Heart left ventricle (tissue), 13 donors: ENCODE results near the gene LRP11.

Source experiments
- CTCF ChIP-seq, 12 donors: fragments of 200-600 bp; sonication (generic) in 4 of 12; IDR thresholded peaks; one replicate each; pipeline versions ENCODE4 v1.5.0 to v1.8.0; 2018 to 2022; ENCODE audit warnings: antibody characterized with exemption in 12 of 12, mild to moderate bottlenecking in 5 of 12
- POLR2A ChIP-seq, 2 donors: fragments of 450-650 bp; IDR thresholded peaks; one replicate each; pipeline ENCODE4 v1.6.1; 2017; ENCODE audit warnings: antibody characterized with exemption in 2 of 2, mild to moderate bottlenecking in 2 of 2, moderate library complexity in 2 of 2
- donor health status: ischemic (EF 13 %, LVEDD 7.1; RV severe dilation, severe dysfunction).
- donor health status: DM: no; HTN: yes; CAD: no.
- donor health status: DM: no; HTN: no; CAD: no.
- donor health status: ischemic (EF 25% LVEDD 6.9; RV normal size, moderate dysfunction).
- donor health status: ischemic (EF 25% LVEDD 5.7; RV mildly dilated, moderate dysfunction).
- donor health status: ischemic (EF 35%, LVEDD 5.7; RV mildly dilated, moderate dysfunction).
- donor health status: nonischemic (EF 11% LVEDD 7.7; RV severe dilation, severe dysfunction).
- donor health status: DM: yes; HTN: yes; CAD: no.
- donor health status: PGD.
- donor health status: ischemic (EF 29% LVEDD 5.4; RV normal size, mild dysfunction).
- donor health status: nonischemic (EF 23%, LVEDD 6.1; RV moderate dilation, normal function).

- TF ChIP-seq CTCF (IDR thresholded peaks at IDR 0.05), result no peak
- TF ChIP-seq POLR2A (IDR thresholded peaks at IDR 0.05), result no peak
These were observed 5.2 kb upstream of the LRP11 start for GRCh38 chr6:149869275-149869892.
